ENCODE data around the gene PRKCZ. TPM values are rescaled to one million over a fixed set of nuclear protein-coding genes. Genes with fewer than 3 reads are reported as not detected.

Gene PRKCZ
- total RNA-seq, 1 donor from 2014 or later: 7.8 TPM

DNA sequence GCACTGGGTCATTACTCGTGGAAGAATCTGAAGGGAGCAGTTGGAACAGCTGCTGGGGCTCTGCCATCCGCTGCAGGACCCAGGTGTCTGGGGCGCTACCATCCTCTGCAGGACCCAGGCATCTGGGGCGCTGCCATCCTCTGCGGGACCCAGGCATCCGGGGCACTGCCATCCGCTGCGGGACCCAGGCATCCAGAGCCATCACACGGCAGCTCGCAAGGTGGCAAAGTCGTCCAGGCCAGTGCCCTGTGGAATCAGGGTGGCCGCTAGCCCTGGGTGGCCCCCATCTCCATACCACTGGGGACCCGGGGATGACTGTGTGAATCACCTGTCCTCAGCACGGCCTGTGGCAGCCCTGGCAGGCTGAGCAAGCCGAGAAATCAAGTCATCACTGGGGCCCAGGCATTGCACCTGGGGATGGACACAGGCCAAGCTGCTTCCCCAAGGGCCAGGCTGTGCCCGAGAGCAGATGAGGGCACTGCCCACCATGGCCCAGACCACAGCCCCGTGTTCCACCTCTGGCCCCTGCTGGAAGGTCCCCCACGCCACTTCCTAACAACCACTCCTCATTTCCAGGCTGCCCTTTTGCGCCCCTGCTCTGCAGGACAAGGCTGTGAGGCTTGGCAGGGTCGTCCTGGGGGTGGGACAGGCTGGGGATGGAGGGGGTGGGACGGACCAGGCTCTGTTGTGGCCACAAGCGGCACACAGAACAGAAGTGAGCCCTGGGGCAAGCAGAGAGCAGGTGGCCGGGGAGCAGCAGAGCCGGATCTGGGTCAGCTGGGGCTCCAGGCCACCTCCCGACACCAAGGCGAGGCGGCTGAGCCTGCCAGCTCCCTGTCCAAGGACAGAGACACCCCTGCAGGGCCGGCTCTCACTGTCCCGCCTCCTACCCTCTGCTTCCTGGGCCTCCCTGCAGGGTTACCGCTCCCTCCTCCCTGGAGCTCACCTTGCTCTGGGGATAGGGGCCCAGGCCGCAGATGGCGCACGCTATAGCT lies 18.4 kb upstream of the PRKCZ start:
- no peaks in the 10 kb centered on the region for H3K4me1 Mint-ChIP-seq (ENCODE audit: low read depth)
- H3K36me3 Mint-ChIP-seq (ENCODE audit: low read depth): no peaks in the 10 kb centered on the region
- no peak overlapping the region for H3K4me3 Mint-ChIP-seq (ENCODE audit: unreplicated experiment)
- DNase-seq (ENCODE audit: low spot score): no peak
- H3K9me3 Mint-ChIP-seq (ENCODE audit: low read depth): no peaks in the 10 kb centered on the region
- H3K27ac Mint-ChIP-seq (ENCODE audit: unreplicated experiment): no peak overlapping the region
- peaks cover 24% of the 10 kb centered on the region for H3K27me3 Mint-ChIP-seq (ENCODE audit: low read depth)
- TF ChIP-seq, protein P1, sequence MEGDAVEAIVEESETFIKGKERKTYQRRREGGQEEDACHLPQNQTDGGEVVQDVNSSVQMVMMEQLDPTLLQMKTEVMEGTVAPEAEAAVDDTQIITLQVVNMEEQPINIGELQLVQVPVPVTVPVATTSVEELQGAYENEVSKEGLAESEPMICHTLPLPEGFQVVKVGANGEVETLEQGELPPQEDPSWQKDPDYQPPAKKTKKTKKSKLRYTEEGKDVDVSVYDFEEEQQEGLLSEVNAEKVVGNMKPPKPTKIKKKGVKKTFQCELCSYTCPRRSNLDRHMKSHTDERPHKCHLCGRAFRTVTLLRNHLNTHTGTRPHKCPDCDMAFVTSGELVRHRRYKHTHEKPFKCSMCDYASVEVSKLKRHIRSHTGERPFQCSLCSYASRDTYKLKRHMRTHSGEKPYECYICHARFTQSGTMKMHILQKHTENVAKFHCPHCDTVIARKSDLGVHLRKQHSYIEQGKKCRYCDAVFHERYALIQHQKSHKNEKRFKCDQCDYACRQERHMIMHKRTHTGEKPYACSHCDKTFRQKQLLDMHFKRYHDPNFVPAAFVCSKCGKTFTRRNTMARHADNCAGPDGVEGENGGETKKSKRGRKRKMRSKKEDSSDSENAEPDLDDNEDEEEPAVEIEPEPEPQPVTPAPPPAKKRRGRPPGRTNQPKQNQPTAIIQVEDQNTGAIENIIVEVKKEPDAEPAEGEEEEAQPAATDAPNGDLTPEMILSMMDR (IDR thresholded peaks at IDR 0.05): no peak

DNA sequence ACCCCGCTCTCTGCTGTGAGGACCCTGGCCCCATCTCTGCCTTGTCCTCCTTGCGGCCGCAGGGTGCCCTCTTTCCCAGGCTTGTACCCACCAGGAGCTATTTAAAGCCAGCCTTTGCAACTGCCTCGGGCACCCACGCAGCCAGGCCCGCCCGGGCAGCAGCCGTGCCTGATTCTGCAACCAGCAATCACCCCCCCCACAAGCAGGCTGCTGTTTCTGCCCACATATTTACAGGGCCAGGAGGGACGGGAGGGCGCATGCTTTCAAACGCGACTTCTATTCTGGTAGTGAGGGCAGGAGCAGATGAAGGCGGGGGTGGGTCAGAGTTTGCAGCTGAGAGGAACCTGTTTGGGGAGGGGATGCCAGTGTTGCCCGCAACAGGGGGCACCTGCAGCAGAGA lies 17.5 kb upstream of the PRKCZ start:
- Mint-ChIP-seq H3K4me1 (ENCODE audit: low read depth) (no peaks in the 10 kb centered on the region), H3K36me3 (ENCODE audit: low read depth) (no peaks in the 10 kb centered on the region), H3K9me3 (ENCODE audit: low read depth) (no peaks in the 10 kb centered on the region), H3K27ac (ENCODE audit: unreplicated experiment) (no peak overlapping the region), H3K27me3 (ENCODE audit: low read depth) (peaks cover 19% of the 10 kb centered on the region), H3K4me3 (ENCODE audit: unreplicated experiment) (no peak overlapping the region)
- TF ChIP-seq, protein P1 (IDR thresholded peaks at IDR 0.05): no peak
- DNase-seq (ENCODE audit: low spot score): no peak

DNA sequence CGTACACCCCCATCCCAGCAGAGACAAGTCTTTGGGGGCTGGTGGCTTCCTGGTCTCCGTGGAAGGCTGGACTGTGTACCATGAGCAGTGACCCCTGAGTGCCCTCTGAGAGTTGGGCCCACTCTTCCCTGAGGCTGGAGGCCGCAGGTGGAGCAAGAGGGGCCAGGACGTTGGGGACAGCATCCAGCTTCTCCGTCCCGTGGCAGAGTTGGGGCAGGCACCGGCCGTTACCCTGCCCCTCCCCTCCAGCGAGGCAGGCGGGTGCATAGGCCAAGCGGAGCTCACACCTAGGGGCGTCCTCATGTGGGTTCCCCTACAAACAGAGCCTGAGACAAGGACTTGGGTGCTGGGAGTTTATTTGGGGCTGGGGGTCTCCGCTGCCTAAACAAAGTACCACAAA lies 17.0 kb upstream of the PRKCZ start:
- H3K36me3 Mint-ChIP-seq (ENCODE audit: low read depth): peaks cover 1% of the 10 kb centered on the region
- H3K27ac Mint-ChIP-seq (ENCODE audit: unreplicated experiment): no peak overlapping the region
- TF ChIP-seq, protein P1 (IDR thresholded peaks at IDR 0.05): no peak
- no peaks in the 10 kb centered on the region for H3K4me1 Mint-ChIP-seq (ENCODE audit: low read depth)
- H3K9me3 Mint-ChIP-seq (ENCODE audit: low read depth): peaks cover 2% of the 10 kb centered on the region
- DNase-seq (ENCODE audit: low spot score): no peak
- no peak overlapping the region for H3K4me3 Mint-ChIP-seq (ENCODE audit: unreplicated experiment)
- peaks cover 21% of the 10 kb centered on the region for H3K27me3 Mint-ChIP-seq (ENCODE audit: low read depth)

DNA sequence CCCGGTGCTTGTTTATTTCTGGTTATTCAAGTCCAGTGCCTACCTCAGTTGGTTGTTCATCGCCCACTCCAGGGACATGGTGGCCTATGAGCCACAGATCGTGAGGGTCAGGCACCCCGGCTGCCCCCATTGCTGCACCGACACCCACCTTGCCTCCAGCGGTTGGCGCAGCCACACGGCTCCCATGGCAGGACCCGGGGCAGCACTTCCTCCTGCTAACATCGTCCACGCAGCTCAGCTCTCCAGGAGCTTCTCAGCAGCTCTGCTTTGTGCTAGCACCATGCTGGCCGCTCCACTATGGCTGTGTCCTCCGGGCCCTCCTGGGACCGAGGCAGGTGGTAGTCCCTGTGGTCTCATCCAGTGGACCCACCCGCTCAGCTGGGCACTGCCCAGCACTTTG lies 13.9 kb upstream of the PRKCZ start:
- Mint-ChIP-seq H3K4me1 (ENCODE audit: low read depth) (no peaks in the 10 kb centered on the region), H3K36me3 (ENCODE audit: low read depth) (peaks cover 2% of the 10 kb centered on the region), H3K9me3 (ENCODE audit: low read depth) (peaks cover 6% of the 10 kb centered on the region), H3K27ac (ENCODE audit: unreplicated experiment) (no peak overlapping the region), H3K27me3 (ENCODE audit: low read depth) (peaks cover 23% of the 10 kb centered on the region), H3K4me3 (ENCODE audit: unreplicated experiment) (no peak overlapping the region)
- TF ChIP-seq, protein P1 (IDR thresholded peaks at IDR 0.05): no peak
- no peak for DNase-seq (ENCODE audit: low spot score)

DNA sequence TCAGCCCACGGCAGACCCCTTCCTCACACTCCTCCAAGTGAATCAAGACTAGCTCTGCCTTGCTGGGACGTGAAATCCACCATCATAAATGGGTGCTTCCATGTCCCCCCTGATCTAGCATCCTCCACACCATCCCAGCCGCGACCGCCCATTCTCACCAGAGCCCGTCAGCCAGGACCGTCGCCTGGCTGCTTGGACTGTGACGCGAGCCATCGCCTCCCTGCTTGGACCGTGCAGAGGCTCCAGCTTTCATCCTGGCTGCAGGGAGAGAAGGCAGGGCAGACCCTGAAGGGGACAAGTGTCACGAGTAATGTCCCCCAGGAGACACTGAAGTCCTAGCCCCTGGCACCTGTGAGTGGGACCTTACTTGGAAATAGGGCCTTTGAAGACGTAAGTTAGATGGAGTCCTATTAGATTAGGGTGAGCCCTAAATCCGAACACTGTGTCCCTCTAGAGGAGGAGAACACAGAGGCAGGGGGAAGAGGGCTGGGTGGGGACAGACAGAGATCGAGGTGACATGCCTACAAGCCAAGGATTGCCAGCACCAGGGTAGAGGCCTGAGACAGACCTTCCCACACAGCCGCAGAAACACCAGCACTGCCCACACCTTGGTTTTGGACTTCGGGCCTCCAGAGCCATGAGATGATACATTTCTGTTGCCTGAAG lies 12.8 kb upstream of the PRKCZ start:
- peaks cover 25% of the 10 kb centered on the region for H3K27me3 Mint-ChIP-seq (ENCODE audit: low read depth)
- TF ChIP-seq, protein P1 (IDR thresholded peaks at IDR 0.05): no peak
- no peak overlapping the region for H3K4me3 Mint-ChIP-seq (ENCODE audit: unreplicated experiment)
- no peak overlapping the region for H3K27ac Mint-ChIP-seq (ENCODE audit: unreplicated experiment)
- DNase-seq (ENCODE audit: low spot score): no peak
- peaks cover 6% of the 10 kb centered on the region for H3K9me3 Mint-ChIP-seq (ENCODE audit: low read depth)
- H3K4me1 Mint-ChIP-seq (ENCODE audit: low read depth): no peaks in the 10 kb centered on the region
- H3K36me3 Mint-ChIP-seq (ENCODE audit: low read depth): peaks cover 2% of the 10 kb centered on the region

Data from chondrocyte (in vitro differentiated cells).